Measurements from ENCODE around the gene F2R. TPM values are rescaled to one million over a fixed set of nuclear protein-coding genes. Genes with fewer than 3 reads are reported as not detected.

F2R gene
- total and polyA plus RNA-seq, 2 of the 4 experiments (the other 2 are of a cell fraction), result 85.7 to 147 TPM

- H3K9ac ChIP-seq (ENCODE audit: low read depth, low read length), result no peak overlapping the region
- no peak for TF ChIP-seq MAFK (IDR thresholded peaks at IDR 0.05; ENCODE audit: low read depth, low read length)
- TF ChIP-seq CTCF (conservative IDR thresholded peaks at IDR 0.05; ENCODE audit: low read depth, low read length), result no peak
- H3K23ac ChIP-seq (ENCODE audit: low read depth, low read length), result no peak overlapping the region
- H3K27me3 ChIP-seq (ENCODE audit: control insufficient read depth, insufficient read depth, low read length), result no peaks in the 10 kb centered on the region
- H4K5ac ChIP-seq (ENCODE audit: low read depth, low read length), result no peak overlapping the region; the same call in 1 of the 2 replicates
- H4K91ac ChIP-seq (ENCODE audit: insufficient read depth, low read depth, low read length), result 0 out of 2 replicates have a peak overlapping the region, but pooled peaks have one; percentile 44
- no peak overlapping the region for H3K4me3 ChIP-seq (ENCODE audit: insufficient read depth, low read depth, low read length)
- H2BK5ac ChIP-seq (ENCODE audit: low read depth, low read length, poor library complexity, severe bottlenecking), result peak overlapping the region; percentile 90
- no peak overlapping the region for H4K8ac ChIP-seq (ENCODE audit: low read depth in 2 of 2, low read length in 2 of 2)
- dilution Hi-C loops (cut with HindIII; ENCODE audit: low sequenced_read_pairs, unreplicated experiment), result no loop called here
- no peak for DNase-seq
- 89% methylated on average over 3 of the region's 4 CpGs; no CpG with 5 or more reads in 1 of the 2 experiments for WGBS, 2 experiments (ENCODE audit: extremely low coverage in 2 of 2, insufficient read length in 1 of 2)
- peak overlapping the region; percentile 36; the same call in 1 of the 3 replicates for H2BK15ac ChIP-seq (ENCODE audit: low read depth, low read length)
- H3K4me1 ChIP-seq (ENCODE audit: control insufficient read depth, insufficient read depth, low read length), result peaks cover 19% of the 10 kb centered on the region
- intact Hi-C loops (cut with micrococcal nuclease), result loop anchor here (5.0 kb wide), 5 partner anchors 77 to 313 kb away; partner anchors contain the start of genes AGGF1 and F2RL2
- in situ Hi-C loops (cut with MboI; ENCODE audit: low sequenced_read_pairs), result loop anchor here (10.0 kb wide), 1 partner anchor 114 kb away; no protein-coding TSS in a partner anchor
- peaks cover 13 to 70% of the 10 kb centered on the region in 2 experiments for H3K79me1 ChIP-seq (ENCODE audit: low read depth in 1 of 2, low read length in 2 of 2)
- H3K4me2 ChIP-seq (ENCODE audit: low read depth, low read length), result peak overlapping the region; percentile 89
- ChIA-PET POLR2A (ENCODE audit: unreplicated experiment) (interaction anchor here (0.6 kb wide), 1 partner anchor 314 kb away, joined by 3 read pairs; no protein-coding TSS in a partner anchor), CTCF (interaction anchor here (1.0 to 1.2 kb wide), 2 partner anchors 55 to 56 kb away, joined by 3 to 4 read pairs; no protein-coding TSS in a partner anchor)
- no peak overlapping the region; the same call in 1 of the 2 replicates for H3K56ac ChIP-seq (ENCODE audit: extremely low read depth, insufficient read depth, low read length)
- ATAC-seq (ENCODE audit: low read depth), result no peak
- H2AK9ac ChIP-seq (replicated peaks; ENCODE audit: low read depth, low read length, poor library complexity), result no peak overlapping the region
- H3K27ac ChIP-seq (ENCODE audit: insufficient read depth, low read length), result 0 out of 2 replicates have a peak overlapping the region, but pooled peaks have one; percentile 3
- BruUV-seq (replicated peaks), result no TSS peak
- H3K4ac ChIP-seq (ENCODE audit: low read depth, low read length), result 0 out of 2 replicates have a peak overlapping the region, but pooled peaks have one; percentile 93
- H3K14ac ChIP-seq (replicated peaks; ENCODE audit: low read depth, low read length), result 0 out of 2 replicates have a peak overlapping the region, but pooled peaks have one; percentile 10
- peaks cover 9% of the 10 kb centered on the region for H3K36me3 ChIP-seq (ENCODE audit: control insufficient read depth, insufficient read depth, low read length)
- no peaks in the 10 kb centered on the region for H3K9me3 ChIP-seq (ENCODE audit: control insufficient read depth, insufficient read depth, low read length)
- peaks cover 26% of the 10 kb centered on the region for H3K9me1 ChIP-seq (ENCODE audit: insufficient read depth, low read length)
- H2AK5ac ChIP-seq (ENCODE audit: low read depth, low read length), result peak overlapping the region; percentile 38; the same call in 1 of the 2 replicates
- no peak overlapping the region for H2AFZ ChIP-seq (replicated peaks; ENCODE audit: low read length, poor library complexity)
- 0 out of 2 replicates have a peak overlapping the region, but pooled peaks have one; percentile 35 for H2BK120ac ChIP-seq (ENCODE audit: low read depth, low read length)
- peak overlapping the region; percentile 20; the same call in 1 of the 2 replicates for H3K18ac ChIP-seq (ENCODE audit: low read depth, low read length)
- peaks cover 46% of the 10 kb centered on the region for H4K20me1 ChIP-seq (ENCODE audit: insufficient read depth, low read length)
- 0 out of 2 replicates have a peak overlapping the region, but pooled peaks have one; percentile 22 for H2BK20ac ChIP-seq (ENCODE audit: low read depth, low read length)
Observed at GRCh38 chr5:76718880-76719279, 3.0 kb downstream of the F2R start.

Data from IMR-90 (cell line).